GM21390 (cell line): Measurements from ENCODE around the gene ETV3.
"Not testable (repeated sequence)": the region's sequence is repeated elsewhere in the genome, so short reads cannot be mapped to it uniquely, and the experiment has no call there.

Experiments
- ATAC-seq: cut with Tn5 transposase; IDR thresholded peaks from one replicate; pipeline ENCODE4 v1.9.1; 2021; ENCODE audit not compliant: unreplicated experiment

Gene ETV3

GRCh38 chr1:157113631-157114030, 24.6 kb downstream of the ETV3 start:
- no peak for ATAC-seq

GRCh38 chr1:157113106-157113505, 25.1 kb downstream of the ETV3 start:
- no peak for ATAC-seq

GRCh38 chr1:157112186-157112867, 25.9 kb downstream of the ETV3 start:
- ATAC-seq = no peak

- no peak for ATAC-seq
These were observed 26.6 kb downstream of the ETV3 start for GRCh38 chr1:157111396-157112165.

GRCh38 chr1:157110686-157111085, 27.5 kb downstream of the ETV3 start:
- ATAC-seq = no peak

- no peak for ATAC-seq
These were observed 28.2 kb downstream of the ETV3 start for GRCh38 chr1:157110003-157110402.

GRCh38 chr1:157108448-157108847, 29.7 kb downstream of the ETV3 start:
- ATAC-seq = no peak

- no peak for ATAC-seq
These were observed 30.5 kb downstream of the ETV3 start for GRCh38 chr1:157107702-157108101.

- ATAC-seq = no peak
These were observed 31.4 kb downstream of the ETV3 start for GRCh38 chr1:157106813-157107189.

- ATAC-seq = peak; percentile 78
These were observed 32.0 kb downstream of the ETV3 start for GRCh38 chr1:157105988-157106812.

GRCh38 chr1:157105298-157105987, 32.8 kb downstream of the ETV3 start:
- no peak for ATAC-seq

GRCh38 chr1:157104598-157105293, 33.4 kb downstream of the ETV3 start:
- no peak for ATAC-seq

GRCh38 chr1:157103268-157103667, 34.9 kb downstream of the ETV3 start:
- ATAC-seq = no peak

GRCh38 chr1:157101149-157101548, 37.0 kb downstream of the ETV3 start:
- ATAC-seq = no peak

- no peak for ATAC-seq
These were observed 38.6 kb downstream of the ETV3 start, which contains the start of gene ETV3L for GRCh38 chr1:157099633-157100009. ETV3L (minus strand) TSS chr1:157099808; CDS start chr1:157099523, 285 bp downstream.

GRCh38 chr1:157098987-157099632, 39.1 kb downstream of the ETV3 start:
- ATAC-seq = not testable (repeated sequence)

GRCh38 chr1:157098519-157098918, 39.7 kb downstream of the ETV3 start:
- no peak for ATAC-seq

- ATAC-seq = no peak
These were observed 40.5 kb downstream of the ETV3 start for GRCh38 chr1:157097692-157098091.

GRCh38 chr1:157096881-157097280, 41.3 kb downstream of the ETV3 start:
- ATAC-seq = no peak

GRCh38 chr1:157095551-157095950, 42.6 kb downstream of the ETV3 start:
- no peak for ATAC-seq
